HFF-Myc (cell line): Measurements from ENCODE around the gene ZNF598.

ENCODE experiments used
- DNase-seq: peaks from one replicate; pipeline ENCODE4 v3.0.0-alpha.2; 2011; ENCODE audit warnings: low read depth; ENCODE audit errors: extremely low read depth
- H3K4me3 ChIP-seq: replicated peaks from 2 replicates; pipeline ENCODE4 v1.5.1; 2011; ENCODE audit warnings: low read depth, mild to moderate bottlenecking, control low read depth, low read length
- TF ChIP-seq, protein P1 (sequence below): IDR thresholded peaks from 2 replicates; pipeline ENCODE4 v1.5.1; 2012; ENCODE audit warnings: mild to moderate bottlenecking, low read depth, low read length, control low read depth; ENCODE audit errors: missing control alignments

Gene ZNF598

DNA sequence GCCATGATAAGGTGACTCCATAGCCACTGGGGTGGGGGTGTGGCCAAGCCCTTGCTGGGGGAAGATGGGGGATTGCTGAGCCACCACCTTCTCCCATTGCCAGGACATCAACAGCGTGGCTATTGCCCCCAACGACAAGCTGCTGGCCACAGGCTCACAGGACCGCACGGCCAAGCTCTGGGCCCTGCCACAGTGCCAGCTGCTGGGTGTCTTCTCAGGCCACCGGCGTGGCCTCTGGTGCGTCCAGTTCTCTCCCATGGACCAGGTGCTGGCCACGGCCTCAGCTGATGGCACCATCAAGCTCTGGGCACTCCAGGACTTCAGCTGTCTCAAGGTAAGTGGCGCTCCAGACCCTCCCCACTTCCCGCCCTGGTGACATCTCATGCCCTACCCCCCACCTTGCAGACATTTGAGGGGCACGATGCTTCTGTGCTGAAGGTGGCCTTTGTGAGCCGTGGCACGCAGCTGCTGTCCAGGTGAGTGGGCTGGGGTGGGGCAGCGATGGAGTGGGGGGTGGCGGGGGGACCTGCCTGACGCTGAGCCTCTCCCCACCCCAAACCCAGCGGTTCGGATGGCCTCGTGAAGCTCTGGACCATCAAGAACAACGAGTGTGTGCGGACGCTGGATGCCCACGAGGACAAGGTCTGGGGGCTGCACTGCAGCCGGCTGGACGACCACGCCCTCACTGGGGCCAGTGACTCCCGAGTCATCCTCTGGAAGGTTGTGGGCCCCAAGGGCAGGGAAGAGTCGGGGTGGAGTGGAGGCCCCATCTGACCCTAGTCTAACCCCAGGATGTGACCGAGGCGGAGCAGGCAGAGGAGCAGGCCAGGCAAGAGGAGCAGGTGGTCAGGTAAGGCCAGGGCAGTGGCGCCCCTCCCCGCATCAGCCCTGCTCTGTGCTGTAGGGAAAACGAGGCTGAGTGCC lies 32.4 kb downstream of the ZNF598 start:
- no peak overlapping the region for H3K4me3 ChIP-seq
- no peak for DNase-seq
- TF ChIP-seq, protein P1, sequence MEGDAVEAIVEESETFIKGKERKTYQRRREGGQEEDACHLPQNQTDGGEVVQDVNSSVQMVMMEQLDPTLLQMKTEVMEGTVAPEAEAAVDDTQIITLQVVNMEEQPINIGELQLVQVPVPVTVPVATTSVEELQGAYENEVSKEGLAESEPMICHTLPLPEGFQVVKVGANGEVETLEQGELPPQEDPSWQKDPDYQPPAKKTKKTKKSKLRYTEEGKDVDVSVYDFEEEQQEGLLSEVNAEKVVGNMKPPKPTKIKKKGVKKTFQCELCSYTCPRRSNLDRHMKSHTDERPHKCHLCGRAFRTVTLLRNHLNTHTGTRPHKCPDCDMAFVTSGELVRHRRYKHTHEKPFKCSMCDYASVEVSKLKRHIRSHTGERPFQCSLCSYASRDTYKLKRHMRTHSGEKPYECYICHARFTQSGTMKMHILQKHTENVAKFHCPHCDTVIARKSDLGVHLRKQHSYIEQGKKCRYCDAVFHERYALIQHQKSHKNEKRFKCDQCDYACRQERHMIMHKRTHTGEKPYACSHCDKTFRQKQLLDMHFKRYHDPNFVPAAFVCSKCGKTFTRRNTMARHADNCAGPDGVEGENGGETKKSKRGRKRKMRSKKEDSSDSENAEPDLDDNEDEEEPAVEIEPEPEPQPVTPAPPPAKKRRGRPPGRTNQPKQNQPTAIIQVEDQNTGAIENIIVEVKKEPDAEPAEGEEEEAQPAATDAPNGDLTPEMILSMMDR, result no peak

DNA sequence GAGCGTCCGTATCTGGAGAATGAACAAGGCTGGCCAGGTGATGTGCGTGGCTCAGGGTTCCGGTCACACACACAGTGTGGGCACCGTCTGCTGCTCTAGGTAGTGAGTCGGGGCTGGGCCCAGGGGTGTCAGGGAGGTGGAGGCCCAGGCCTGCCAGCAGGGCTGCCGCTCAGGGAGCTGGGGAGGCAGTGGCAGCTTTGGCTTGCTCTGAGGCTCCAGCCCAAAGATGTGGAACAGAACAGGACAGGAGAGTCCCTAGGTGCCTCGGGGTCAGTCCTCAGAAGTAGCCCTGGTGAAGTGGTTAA lies 33.5 kb downstream of the ZNF598 start:
- TF ChIP-seq, protein P1, result no peak
- no peak for DNase-seq
- no peak overlapping the region for H3K4me3 ChIP-seq

DNA sequence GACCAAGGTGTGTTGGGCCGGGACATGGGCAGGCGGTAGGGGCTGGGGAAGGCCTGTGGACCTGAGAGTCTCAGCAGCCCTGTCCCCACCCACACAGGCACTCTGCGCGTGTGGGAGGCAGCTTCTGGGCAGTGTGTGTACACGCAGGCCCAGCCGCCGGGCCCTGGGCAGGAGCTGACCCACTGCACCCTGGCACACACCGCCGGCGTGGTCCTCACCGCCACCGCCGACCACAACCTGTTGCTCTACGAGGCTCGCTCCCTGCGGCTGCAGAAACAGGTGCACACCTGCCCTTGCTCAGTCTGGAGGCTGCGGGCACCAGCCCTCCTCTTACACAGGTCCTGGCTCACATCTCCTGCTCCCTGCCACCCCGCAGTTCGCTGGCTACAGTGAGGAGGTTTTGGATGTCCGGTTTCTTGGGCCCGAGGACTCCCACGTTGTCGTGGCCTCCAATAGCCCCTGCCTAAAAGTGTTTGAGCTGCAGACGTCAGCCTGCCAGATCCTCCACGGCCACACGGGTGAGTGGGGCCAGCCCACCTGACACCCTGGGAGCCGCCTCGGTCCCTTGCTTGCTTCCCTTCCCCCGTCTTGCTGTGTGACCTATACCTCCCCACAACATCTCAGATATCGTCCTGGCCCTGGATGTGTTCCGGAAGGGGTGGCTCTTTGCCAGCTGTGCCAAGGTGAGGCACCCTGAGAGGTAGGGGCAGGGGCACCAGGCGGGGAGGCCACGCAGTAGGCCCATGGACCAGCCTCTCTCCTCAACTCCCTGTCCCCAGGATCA lies 34.0 kb downstream of the ZNF598 start:
- TF ChIP-seq, protein P1, result no peak
- no peak overlapping the region for H3K4me3 ChIP-seq
- DNase-seq, result no peak

DNA sequence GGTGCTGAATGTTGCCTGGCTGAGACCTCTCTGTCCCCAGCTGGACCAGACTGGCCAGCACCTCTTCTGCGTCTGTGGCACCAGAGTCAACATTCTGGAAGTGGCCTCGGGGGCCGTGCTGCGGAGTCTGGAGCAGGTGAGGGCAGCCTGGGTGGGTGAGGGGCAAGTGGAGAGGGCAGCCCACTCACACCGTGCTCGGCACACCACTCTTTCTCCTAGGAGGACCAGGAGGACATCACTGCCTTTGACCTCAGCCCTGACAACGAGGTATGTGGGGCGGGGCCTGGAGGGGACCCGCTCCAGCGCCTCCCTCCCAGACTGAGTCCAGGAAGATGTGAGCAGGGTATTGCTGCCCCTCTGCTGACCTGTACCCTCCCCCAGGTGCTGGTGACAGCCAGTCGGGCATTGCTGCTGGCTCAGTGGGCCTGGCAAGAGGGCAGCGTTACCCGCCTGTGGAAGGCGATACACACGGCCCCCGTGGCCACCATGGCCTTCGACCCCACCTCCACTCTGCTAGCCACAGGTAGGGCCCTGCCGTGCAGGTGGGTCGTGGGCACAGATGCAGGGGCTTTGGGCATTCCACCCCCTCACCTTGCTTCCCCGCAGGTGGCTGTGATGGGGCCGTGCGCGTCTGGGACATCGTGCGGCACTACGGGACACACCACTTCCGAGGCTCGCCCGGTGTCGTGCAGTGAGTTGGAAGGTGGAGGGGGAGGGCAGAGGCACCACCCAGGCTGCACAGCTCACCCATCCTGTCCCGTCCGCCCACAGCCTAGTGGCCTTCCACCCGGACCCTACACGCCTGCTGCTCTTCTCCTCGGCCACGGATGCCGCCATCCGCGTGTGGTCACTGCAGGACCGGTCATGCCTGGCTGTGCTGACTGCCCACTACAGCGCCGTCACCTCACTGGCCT lies 35.2 kb downstream of the ZNF598 start:
- TF ChIP-seq, protein P1, result no peak
- H3K4me3 ChIP-seq, result no peak overlapping the region
- DNase-seq, result no peak

DNA sequence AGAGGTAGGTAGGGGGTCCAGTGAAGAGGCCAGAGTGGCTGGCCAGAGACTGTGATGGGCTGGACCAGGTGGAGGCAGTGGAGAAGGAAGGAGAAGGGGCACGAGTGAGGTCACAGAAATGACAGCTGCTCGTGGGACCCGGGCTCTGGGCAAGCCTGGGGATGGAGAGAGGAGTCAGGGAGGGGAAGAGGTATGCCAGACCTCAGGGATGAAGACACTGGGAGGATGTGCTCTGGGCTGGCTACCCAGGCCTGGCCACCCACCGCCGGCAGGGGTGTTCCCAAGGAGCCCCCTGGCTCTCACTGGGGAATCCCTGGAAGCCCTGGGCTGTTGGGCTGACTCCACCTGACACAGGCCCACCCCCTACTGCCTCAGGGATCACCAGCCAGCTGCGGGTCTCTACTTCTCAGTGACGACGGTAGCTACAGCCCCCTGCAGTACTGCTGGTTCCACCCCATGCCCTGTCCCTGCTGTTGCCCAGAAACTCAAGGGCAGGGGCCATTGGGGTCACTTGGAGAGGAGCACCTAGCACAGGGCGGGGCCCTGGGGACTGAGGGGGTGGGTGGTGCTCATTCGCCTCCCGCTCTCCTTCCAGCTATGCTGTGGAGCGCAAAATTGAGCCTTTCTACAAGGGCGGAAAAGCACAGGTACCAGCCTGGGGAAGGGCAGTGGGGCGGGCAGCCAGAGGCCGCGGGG lies 36.0 kb downstream of the ZNF598 start:
- TF ChIP-seq, protein P1, result no peak
- peak overlapping the region; percentile 95 for H3K4me3 ChIP-seq
- no peak for DNase-seq

DNA sequence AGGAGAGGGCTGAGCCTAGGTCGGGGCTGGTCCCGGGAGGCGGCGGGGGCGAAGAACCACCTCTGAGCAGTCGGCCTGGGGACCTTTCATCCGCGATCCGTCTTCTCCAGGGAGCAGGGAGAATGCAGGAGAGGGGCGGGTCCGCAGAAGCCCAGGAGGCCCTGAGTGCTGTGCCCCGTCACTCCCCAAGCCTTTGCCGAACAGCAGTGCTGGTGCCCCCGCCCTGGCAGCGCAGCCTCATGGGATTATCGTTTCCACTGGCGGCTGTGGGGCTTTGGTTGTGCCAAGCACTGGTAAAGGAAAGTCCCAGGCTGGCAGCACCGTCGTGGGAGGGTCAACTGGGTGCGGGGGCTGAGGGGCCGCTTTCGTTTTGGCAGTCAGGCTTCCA lies 37.1 kb downstream of the ZNF598 start:
- no peak for DNase-seq
- H3K4me3 ChIP-seq, result peak overlapping the region; percentile 95
- TF ChIP-seq, protein P1, result no peak
